ENCODE results near the gene JAZF1.

The JAZF1 gene

GRCh38 chr7:28104041-28104541 is 76.5 kb downstream of the JAZF1 start:
- Histone ChIP-seq H4K8ac (ENCODE audit: low read depth, low read length) (peak overlapping the region; percentile 19), H2BK5ac (ENCODE audit: low read length) (no peak overlapping the region), H3K27ac (replicated peaks; ENCODE audit: low read length) (no peak overlapping the region), H2BK12ac (ENCODE audit: low read length) (no peak overlapping the region), H2AFZ (ENCODE audit: low read length) (no peak overlapping the region), H3K4me2 (ENCODE audit: insufficient read depth, low read length, poor library complexity, severe bottlenecking) (no peak overlapping the region), H3K27me3 (ENCODE audit: control insufficient read depth in 3 of 3, insufficient read depth in 3 of 3, low read depth in 1 of 3, low read length in 3 of 3) (peaks cover 0 to 16% (median 0%) of the 10 kb centered on the region in 3 experiments), H3K23ac (ENCODE audit: low read depth, low read length, poor library complexity) (no peak overlapping the region), H3K4me1 (ENCODE audit: control insufficient read depth in 2 of 2, insufficient read depth in 1 of 2, low read depth in 1 of 2, low read length in 2 of 2) (peaks cover 0 to 3% of the 10 kb centered on the region in 2 donors), H3K4ac (ENCODE audit: low read length) (no peak overlapping the region), H3K4me3 (ENCODE audit: low read length in 2 of 2) (peak overlapping the region in 1 of 2 donors; percentile 25), H4K91ac (ENCODE audit: low read depth, low read length, poor library complexity) (no peak overlapping the region), H3K9me3 (replicated peaks in 1 of 2; ENCODE audit: control insufficient read depth in 2 of 2, insufficient read depth in 1 of 2, low read depth in 1 of 2, low read length in 2 of 2) (peaks cover 0 to 2% of the 10 kb centered on the region in 2 donors), H3K18ac (ENCODE audit: low read length) (no peak overlapping the region), H2BK15ac (ENCODE audit: low read length) (no peak overlapping the region), H3K36me3 (replicated peaks in 1 of 2; ENCODE audit: control insufficient read depth in 2 of 2, insufficient read depth in 2 of 2, low read length in 2 of 2) (no peaks in the 10 kb centered on the region), H3K79me1 (ENCODE audit: low read depth, low read length) (no peaks in the 10 kb centered on the region), H2AK5ac (ENCODE audit: low read depth, low read length) (no peak overlapping the region), H3K14ac (ENCODE audit: low read length) (no peak overlapping the region), H2BK120ac (ENCODE audit: low read depth, low read length) (no peak overlapping the region), H3K9ac (ENCODE audit: low read depth, low read length, poor library complexity) (no peak overlapping the region)
- no peak for DNase-seq (ENCODE audit: low spot score)
- WGBS, 2 donors (ENCODE audit: extremely low coverage in 2 of 2, insufficient read length in 2 of 2, insufficient replicate concordance in 1 of 2), result no CpG with 5 or more reads among the region's 3 CpGs

GRCh38 chr7:28102797-28103196 is 77.8 kb downstream of the JAZF1 start:
- no peak overlapping the region for H2AK5ac ChIP-seq (ENCODE audit: low read depth, low read length)
- H2AFZ ChIP-seq (ENCODE audit: low read length), result no peak overlapping the region
- no peak overlapping the region for H2BK120ac ChIP-seq (ENCODE audit: low read depth, low read length)
- no peak overlapping the region for H3K27ac ChIP-seq (replicated peaks; ENCODE audit: low read length)
- H3K27me3 ChIP-seq (ENCODE audit: control insufficient read depth in 3 of 3, insufficient read depth in 3 of 3, low read depth in 1 of 3, low read length in 3 of 3), result peaks cover 0 to 16% (median 0%) of the 10 kb centered on the region in 3 experiments
- no peak overlapping the region for H4K91ac ChIP-seq (ENCODE audit: low read depth, low read length, poor library complexity)
- no peaks in the 10 kb centered on the region for H3K36me3 ChIP-seq (replicated peaks in 1 of 2; ENCODE audit: control insufficient read depth in 2 of 2, insufficient read depth in 2 of 2, low read length in 2 of 2)
- H3K14ac ChIP-seq (ENCODE audit: low read length), result no peak overlapping the region
- H4K8ac ChIP-seq (ENCODE audit: low read depth, low read length), result no peak overlapping the region
- H3K9me3 ChIP-seq (replicated peaks in 1 of 2; ENCODE audit: control insufficient read depth in 2 of 2, insufficient read depth in 1 of 2, low read depth in 1 of 2, low read length in 2 of 2), result peaks cover 0 to 2% of the 10 kb centered on the region in 2 donors
- no CpG with 5 or more reads among the region's 6 CpGs for WGBS, 2 donors (ENCODE audit: extremely low coverage in 2 of 2, insufficient read length in 2 of 2, insufficient replicate concordance in 1 of 2)
- H3K9ac ChIP-seq (ENCODE audit: low read depth, low read length, poor library complexity), result no peak overlapping the region
- DNase-seq (ENCODE audit: low spot score), result no peak
- H3K23ac ChIP-seq (ENCODE audit: low read depth, low read length, poor library complexity), result no peak overlapping the region
- H3K18ac ChIP-seq (ENCODE audit: low read length), result no peak overlapping the region
- H3K4ac ChIP-seq (ENCODE audit: low read length), result no peak overlapping the region
- no peaks in the 10 kb centered on the region for H3K79me1 ChIP-seq (ENCODE audit: low read depth, low read length)
- no peak overlapping the region for H2BK15ac ChIP-seq (ENCODE audit: low read length)
- H3K4me1 ChIP-seq (ENCODE audit: control insufficient read depth in 2 of 2, insufficient read depth in 1 of 2, low read depth in 1 of 2, low read length in 2 of 2), result peaks cover 0 to 3% of the 10 kb centered on the region in 2 donors
- H3K4me3 ChIP-seq (ENCODE audit: low read length in 2 of 2), result no peak overlapping the region
- H2BK12ac ChIP-seq (ENCODE audit: low read length), result no peak overlapping the region
- H2BK5ac ChIP-seq (ENCODE audit: low read length), result no peak overlapping the region
- H3K4me2 ChIP-seq (ENCODE audit: insufficient read depth, low read length, poor library complexity, severe bottlenecking), result no peak overlapping the region

GRCh38 chr7:28096713-28097112 is 83.9 kb downstream of the JAZF1 start:
- no peak overlapping the region for H2BK5ac ChIP-seq (ENCODE audit: low read length)

DNA sequence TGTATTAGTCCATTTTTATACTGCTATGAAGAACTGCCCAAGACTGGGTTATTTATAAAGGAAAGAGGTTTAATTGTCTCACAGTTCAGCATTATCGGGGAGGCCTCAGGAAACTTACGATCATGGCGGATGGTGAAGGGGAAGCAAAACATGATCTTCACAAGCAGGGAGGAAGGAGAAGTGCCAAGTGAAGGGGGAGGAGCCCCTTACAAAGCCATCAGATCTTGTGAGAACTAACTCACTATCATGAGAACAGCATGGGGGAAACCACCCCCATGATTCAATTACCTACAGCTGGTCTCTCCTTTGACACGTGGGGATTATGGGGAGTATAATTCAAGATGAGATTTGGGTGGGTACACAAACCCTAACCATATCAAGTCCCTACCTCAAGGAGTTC is 85.4 kb downstream of the JAZF1 start:
- Histone ChIP-seq H2BK5ac (ENCODE audit: low read length) (no peak overlapping the region), H3K27ac (replicated peaks; ENCODE audit: low read length) (no peak overlapping the region), H3K4me1 (ENCODE audit: control insufficient read depth in 2 of 2, insufficient read depth in 1 of 2, low read depth in 1 of 2, low read length in 2 of 2) (no peaks in the 10 kb centered on the region), H2BK120ac (ENCODE audit: low read depth, low read length) (no peak overlapping the region), H3K36me3 (replicated peaks in 1 of 2; ENCODE audit: control insufficient read depth in 2 of 2, insufficient read depth in 2 of 2, low read length in 2 of 2) (no peaks in the 10 kb centered on the region), H2AFZ (ENCODE audit: low read length) (no peak overlapping the region), H3K4me2 (ENCODE audit: insufficient read depth, low read length, poor library complexity, severe bottlenecking) (no peak overlapping the region), H2BK15ac (ENCODE audit: low read length) (no peak overlapping the region), H3K9me3 (replicated peaks in 1 of 2; ENCODE audit: control insufficient read depth in 2 of 2, insufficient read depth in 1 of 2, low read depth in 1 of 2, low read length in 2 of 2) (no peaks in the 10 kb centered on the region), H3K4ac (ENCODE audit: low read length) (no peak overlapping the region), H4K8ac (ENCODE audit: low read depth, low read length) (no peak overlapping the region), H4K91ac (ENCODE audit: low read depth, low read length, poor library complexity) (no peak overlapping the region), H3K4me3 (ENCODE audit: low read length in 2 of 2) (no peak overlapping the region), H2BK12ac (ENCODE audit: low read length) (no peak overlapping the region), H3K79me1 (ENCODE audit: low read depth, low read length) (no peaks in the 10 kb centered on the region), H3K14ac (ENCODE audit: low read length) (no peak overlapping the region), H3K23ac (ENCODE audit: low read depth, low read length, poor library complexity) (no peak overlapping the region), H3K18ac (ENCODE audit: low read length) (no peak overlapping the region), H3K9ac (ENCODE audit: low read depth, low read length, poor library complexity) (no peak overlapping the region), H3K27me3 (ENCODE audit: control insufficient read depth in 3 of 3, insufficient read depth in 3 of 3, low read depth in 1 of 3, low read length in 3 of 3) (peaks cover 0 to 7% (median 0%) of the 10 kb centered on the region in 3 experiments), H2AK5ac (ENCODE audit: low read depth, low read length) (no peak overlapping the region)
- WGBS, 2 donors (ENCODE audit: extremely low coverage in 2 of 2, insufficient read length in 2 of 2, insufficient replicate concordance in 1 of 2), result no CpG with 5 or more reads among the region's 4 CpGs
- no peak for DNase-seq (ENCODE audit: low spot score)

More at GRCh38 chr7:28096713-28097112, 83.9 kb downstream of the JAZF1 start:
- H3K79me1 ChIP-seq (ENCODE audit: low read depth, low read length), result no peaks in the 10 kb centered on the region
- H3K23ac ChIP-seq (ENCODE audit: low read depth, low read length, poor library complexity), result no peak overlapping the region
- H2BK12ac ChIP-seq (ENCODE audit: low read length), result no peak overlapping the region
- H2BK120ac ChIP-seq (ENCODE audit: low read depth, low read length), result no peak overlapping the region
- no peak overlapping the region for H3K14ac ChIP-seq (ENCODE audit: low read length)
- H3K4me2 ChIP-seq (ENCODE audit: insufficient read depth, low read length, poor library complexity, severe bottlenecking), result no peak overlapping the region
- no peak overlapping the region for H3K4ac ChIP-seq (ENCODE audit: low read length)
- no peak overlapping the region for H3K18ac ChIP-seq (ENCODE audit: low read length)
- peak; percentile 51 for DNase-seq (ENCODE audit: low spot score)
- no peaks in the 10 kb centered on the region for H3K4me1 ChIP-seq (ENCODE audit: control insufficient read depth in 2 of 2, insufficient read depth in 1 of 2, low read depth in 1 of 2, low read length in 2 of 2)
- no peak overlapping the region for H4K91ac ChIP-seq (ENCODE audit: low read depth, low read length, poor library complexity)
- WGBS, 2 donors (ENCODE audit: extremely low coverage in 2 of 2, insufficient read length in 2 of 2, insufficient replicate concordance in 1 of 2), result no CpG with 5 or more reads among the region's 3 CpGs
- H3K4me3 ChIP-seq (ENCODE audit: low read length in 2 of 2), result no peak overlapping the region
- H3K27ac ChIP-seq (replicated peaks; ENCODE audit: low read length), result no peak overlapping the region
- no peak overlapping the region for H3K9ac ChIP-seq (ENCODE audit: low read depth, low read length, poor library complexity)
- no peak overlapping the region for H2BK15ac ChIP-seq (ENCODE audit: low read length)
- no peaks in the 10 kb centered on the region for H3K36me3 ChIP-seq (replicated peaks in 1 of 2; ENCODE audit: control insufficient read depth in 2 of 2, insufficient read depth in 2 of 2, low read length in 2 of 2)
- no peak overlapping the region for H2AFZ ChIP-seq (ENCODE audit: low read length)
- no peaks in the 10 kb centered on the region for H3K9me3 ChIP-seq (replicated peaks in 1 of 2; ENCODE audit: control insufficient read depth in 2 of 2, insufficient read depth in 1 of 2, low read depth in 1 of 2, low read length in 2 of 2)
- no peak overlapping the region for H2AK5ac ChIP-seq (ENCODE audit: low read depth, low read length)
- H4K8ac ChIP-seq (ENCODE audit: low read depth, low read length), result no peak overlapping the region
- H3K27me3 ChIP-seq (ENCODE audit: control insufficient read depth in 3 of 3, insufficient read depth in 3 of 3, low read depth in 1 of 3, low read length in 3 of 3), result peaks cover 0 to 7% (median 0%) of the 10 kb centered on the region in 3 experiments
